ENCODE results near the gene PDE8A. TPM values are rescaled to one million over a fixed set of nuclear protein-coding genes. Genes with fewer than 3 reads are reported as not detected.

Gene PDE8A
- total and polyA plus RNA-seq, 7 donors = 27.8 to 45.5 (median 39.0) TPM

DNA sequence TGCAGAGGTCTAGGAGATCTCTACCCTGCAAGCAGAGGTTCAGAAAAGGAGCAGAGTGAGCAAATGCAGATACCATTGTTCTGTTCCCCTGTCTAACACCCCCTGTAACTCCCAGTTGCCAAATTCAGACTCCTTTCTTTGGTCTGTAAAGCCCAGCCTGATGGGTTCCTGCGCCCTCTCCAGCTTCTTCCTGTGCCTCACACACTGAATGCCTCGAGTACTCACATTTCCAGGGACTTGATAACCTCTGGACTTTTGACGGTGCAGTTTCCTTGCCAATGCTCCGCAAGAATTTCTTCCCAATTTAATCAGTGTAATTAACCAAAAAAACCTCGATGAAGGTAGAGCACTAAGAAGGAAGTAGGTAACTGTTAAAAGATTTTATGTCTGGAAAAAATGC is 19.3 kb downstream of the PDE8A start:
- Histone ChIP-seq H3K4me3 (no peak overlapping the region), H3K27me3 (no peaks in the 10 kb centered on the region), H3K27ac (peak overlapping the region in 3 of 4 donors; percentile 6 to 15 (median 11)), H3K4me1 (peaks cover 0 to 25% (median 14%) of the 10 kb centered on the region in 4 donors), H3K9me3 (no peaks in the 10 kb centered on the region), H3K36me3 (no peaks in the 10 kb centered on the region)
- WGBS, 2 donors = 26 to 67% methylated on average over 5 of the region's 5 CpGs
- TF ChIP-seq, protein P1, sequence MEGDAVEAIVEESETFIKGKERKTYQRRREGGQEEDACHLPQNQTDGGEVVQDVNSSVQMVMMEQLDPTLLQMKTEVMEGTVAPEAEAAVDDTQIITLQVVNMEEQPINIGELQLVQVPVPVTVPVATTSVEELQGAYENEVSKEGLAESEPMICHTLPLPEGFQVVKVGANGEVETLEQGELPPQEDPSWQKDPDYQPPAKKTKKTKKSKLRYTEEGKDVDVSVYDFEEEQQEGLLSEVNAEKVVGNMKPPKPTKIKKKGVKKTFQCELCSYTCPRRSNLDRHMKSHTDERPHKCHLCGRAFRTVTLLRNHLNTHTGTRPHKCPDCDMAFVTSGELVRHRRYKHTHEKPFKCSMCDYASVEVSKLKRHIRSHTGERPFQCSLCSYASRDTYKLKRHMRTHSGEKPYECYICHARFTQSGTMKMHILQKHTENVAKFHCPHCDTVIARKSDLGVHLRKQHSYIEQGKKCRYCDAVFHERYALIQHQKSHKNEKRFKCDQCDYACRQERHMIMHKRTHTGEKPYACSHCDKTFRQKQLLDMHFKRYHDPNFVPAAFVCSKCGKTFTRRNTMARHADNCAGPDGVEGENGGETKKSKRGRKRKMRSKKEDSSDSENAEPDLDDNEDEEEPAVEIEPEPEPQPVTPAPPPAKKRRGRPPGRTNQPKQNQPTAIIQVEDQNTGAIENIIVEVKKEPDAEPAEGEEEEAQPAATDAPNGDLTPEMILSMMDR (IDR thresholded peaks at IDR 0.05) = no peak
- TF ChIP-seq EP300 (IDR thresholded peaks at IDR 0.05) (no peak), POLR2A (IDR thresholded peaks at IDR 0.05) (no peak), POLR2AphosphoS5 (IDR thresholded peaks at IDR 0.05) (no peak)
- DNase-seq = no peak
- intact Hi-C loops (cut with DNase I) = no loop called here

- Histone ChIP-seq H3K4me1 (peaks cover 0 to 33% (median 21%) of the 10 kb centered on the region in 4 donors), H3K27ac (no peak overlapping the region), H3K9me3 (no peaks in the 10 kb centered on the region), H3K27me3 (no peaks in the 10 kb centered on the region), H3K4me3 (no peak overlapping the region), H3K36me3 (no peaks in the 10 kb centered on the region)
- intact Hi-C loops (cut with DNase I) = no loop called here
- WGBS, 2 donors = 67 to 82% methylated on average over 4 of the region's 4 CpGs
- TF ChIP-seq EP300 (IDR thresholded peaks at IDR 0.05) (no peak), POLR2A (IDR thresholded peaks at IDR 0.05) (no peak), POLR2AphosphoS5 (IDR thresholded peaks at IDR 0.05) (no peak)
- TF ChIP-seq, protein P1 (IDR thresholded peaks at IDR 0.05) = no peak
- no peak for DNase-seq
Measured at GRCh38 chr15:85002517-85002916, 20.9 kb downstream of the PDE8A start.

DNA sequence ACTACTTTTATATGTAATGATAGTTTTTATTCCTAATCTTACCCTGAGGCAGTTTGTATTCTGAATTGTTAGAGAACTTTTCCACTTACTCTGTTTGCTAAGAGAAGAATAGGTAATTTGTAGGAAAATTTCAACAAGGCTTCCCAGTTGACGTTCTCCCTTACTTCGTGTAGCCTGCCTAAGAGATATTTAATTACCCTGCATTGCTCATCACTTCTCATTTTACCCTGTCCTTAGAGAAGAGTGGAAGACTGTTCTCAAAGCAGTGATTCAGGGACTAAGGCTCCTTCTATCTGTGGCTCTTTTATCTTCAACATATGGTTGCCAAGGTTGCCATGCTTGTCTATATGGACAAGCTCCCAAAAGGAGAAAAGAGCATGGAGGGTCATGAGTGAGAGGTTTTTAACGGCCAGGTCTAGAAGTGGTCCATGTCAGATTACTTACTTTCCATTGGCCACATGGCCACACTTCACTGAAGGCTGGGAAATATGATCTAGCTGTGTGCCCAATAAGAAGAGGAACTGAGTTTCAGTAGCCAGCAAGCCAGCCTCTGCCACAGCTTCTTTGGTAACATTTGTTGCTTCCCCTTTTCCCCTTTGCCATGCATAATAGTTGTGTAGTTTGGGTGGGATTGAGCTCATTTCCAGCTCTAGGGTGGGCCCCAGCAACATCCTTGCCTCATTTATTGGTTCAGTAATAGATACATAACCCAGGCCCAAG is 22.1 kb downstream of the PDE8A start:
- no peaks in the 10 kb centered on the region for H3K9me3 ChIP-seq
- no peak for DNase-seq
- peaks cover 0 to 45% (median 34%) of the 10 kb centered on the region in 4 donors for H3K4me1 ChIP-seq
- H3K27ac ChIP-seq = no peak overlapping the region
- no peaks in the 10 kb centered on the region for H3K36me3 ChIP-seq
- no peak overlapping the region for H3K4me3 ChIP-seq
- 87 to 89% methylated on average over 3 of the region's 3 CpGs for WGBS, 2 donors
- TF ChIP-seq POLR2A (IDR thresholded peaks at IDR 0.05) (no peak), EP300 (IDR thresholded peaks at IDR 0.05) (no peak)
- TF ChIP-seq, protein P1 (IDR thresholded peaks at IDR 0.05) = no peak
- no peaks in the 10 kb centered on the region for H3K27me3 ChIP-seq
- intact Hi-C loops (cut with DNase I) = no loop called here

- peaks cover 0 to 52% (median 41%) of the 10 kb centered on the region in 4 donors for H3K4me1 ChIP-seq
- intact Hi-C loops (cut with DNase I) = no loop called here
- H3K9me3 ChIP-seq = no peaks in the 10 kb centered on the region
- WGBS, 2 donors = 83 to 94% methylated on average over 3 of the region's 3 CpGs
- no peaks in the 10 kb centered on the region for H3K27me3 ChIP-seq
- no peaks in the 10 kb centered on the region for H3K36me3 ChIP-seq
- TF ChIP-seq EP300 (IDR thresholded peaks at IDR 0.05) (no peak), POLR2AphosphoS5 (IDR thresholded peaks at IDR 0.05) (no peak), POLR2A (IDR thresholded peaks at IDR 0.05) (no peak)
- TF ChIP-seq, protein P1 (IDR thresholded peaks at IDR 0.05) = no peak
- no peak overlapping the region for H3K27ac ChIP-seq
- no peak for DNase-seq
- H3K4me3 ChIP-seq = no peak overlapping the region
Measured at GRCh38 chr15:85004550-85004949, 22.9 kb downstream of the PDE8A start.
